HG02798 (cell line): ENCODE results near the gene TUT7.
A peak's percentile ranks its signal among the peaks of the same experiment; 100 is the strongest.
"Not testable (repeated sequence)": the region's sequence is repeated elsewhere in the genome, so short reads cannot be mapped to it uniquely, and the experiment has no call there.

Experiments
- ATAC-seq: cut with Tn5 transposase; IDR thresholded peaks from one replicate; pipeline ENCODE4 v1.9.1; 2021; ENCODE audit warnings: mild to moderate bottlenecking; ENCODE audit not compliant: unreplicated experiment, poor library complexity

The TUT7 gene

DNA sequence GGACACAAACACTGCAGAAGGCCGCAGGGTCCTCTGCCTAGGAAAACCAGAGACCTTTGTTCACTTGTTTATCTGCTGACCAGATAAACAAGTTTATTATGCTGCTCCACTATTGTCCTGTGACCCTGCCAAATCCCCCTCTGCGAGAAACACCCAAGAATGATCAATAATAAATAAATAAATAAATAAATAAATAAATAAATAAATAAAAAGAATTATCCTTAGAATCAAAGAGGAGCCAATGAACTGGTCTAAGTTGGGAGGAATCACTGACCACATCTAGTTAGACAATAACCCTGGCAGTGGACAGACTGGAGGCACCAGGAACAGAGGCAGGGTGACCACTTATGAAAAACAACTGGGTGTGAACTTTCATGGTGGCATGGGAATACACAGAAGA, 41.3 kb downstream of the TUT7 start:
- ATAC-seq = not testable (repeated sequence)

DNA sequence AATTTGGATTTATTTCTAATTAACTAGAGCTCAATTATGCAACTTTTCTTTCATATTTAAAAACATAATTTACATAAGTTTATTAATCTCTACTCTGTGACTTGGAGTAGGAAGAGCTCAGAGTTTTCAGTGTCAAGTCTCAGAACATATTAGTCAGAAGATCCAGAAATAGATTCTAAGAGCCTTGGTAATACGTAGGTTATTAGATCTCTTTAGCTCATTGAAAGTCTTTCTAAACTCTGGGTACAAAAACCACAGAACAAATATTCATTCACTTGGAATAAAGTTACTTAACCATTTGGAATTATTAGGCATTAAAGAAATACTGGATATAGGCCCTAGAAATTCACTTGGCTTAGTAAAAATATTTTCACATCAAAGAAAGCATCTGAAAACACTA, 45.5 kb downstream of the TUT7 start:
- no peak for ATAC-seq

DNA sequence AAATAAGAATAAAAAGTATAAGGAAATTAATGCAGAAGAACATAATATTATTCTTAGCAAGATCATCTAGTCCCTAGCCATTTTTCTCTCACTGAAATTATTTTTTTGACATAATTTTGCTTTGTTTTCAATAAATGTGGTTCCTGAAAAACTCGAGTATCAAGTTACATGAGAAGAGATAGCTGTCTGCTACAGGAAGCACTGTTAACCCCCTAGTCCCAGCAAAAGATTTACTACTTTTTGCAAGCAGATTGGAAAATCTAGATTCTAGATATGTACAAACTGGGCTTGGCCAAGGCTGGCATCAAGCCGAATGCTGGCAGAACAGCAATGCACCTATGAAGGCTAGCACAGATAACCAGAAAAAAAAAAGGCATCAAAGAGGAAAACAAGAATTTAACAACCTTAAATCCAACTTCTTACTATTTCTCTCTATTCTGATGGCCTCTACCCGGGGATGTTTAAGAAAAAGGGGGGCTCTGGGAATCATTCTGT, 49.9 kb downstream of the TUT7 start:
- no peak for ATAC-seq

DNA sequence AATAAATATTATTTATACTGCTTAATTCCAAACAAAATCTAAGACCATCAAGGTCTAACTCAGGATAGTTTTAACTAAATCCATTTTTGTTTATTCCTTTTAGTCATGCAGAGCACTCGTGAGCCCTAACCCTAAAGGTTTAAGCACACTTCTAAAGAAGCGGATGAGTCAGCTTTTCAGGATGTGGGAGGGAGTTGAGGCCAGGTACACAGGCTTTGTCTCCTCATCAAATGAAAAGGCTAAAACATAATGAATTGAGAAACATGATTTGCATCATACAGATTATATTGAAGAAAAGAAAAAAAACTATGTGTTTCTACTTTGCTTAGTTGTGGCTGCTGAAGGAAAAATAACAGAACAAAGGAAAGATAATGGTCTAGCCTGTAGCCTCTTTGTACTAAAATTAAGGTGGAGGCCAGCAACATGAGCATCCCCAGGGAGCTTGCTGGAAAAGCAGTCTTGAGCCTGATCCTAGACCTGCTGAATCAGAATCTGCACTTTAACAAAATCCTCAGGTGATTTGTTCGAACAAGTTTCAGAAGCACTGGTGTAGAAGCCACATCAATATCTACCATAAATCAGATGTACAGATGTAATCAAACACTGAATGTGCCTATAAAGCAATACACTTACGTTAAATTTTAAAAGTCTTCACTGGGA, 50.8 kb downstream of the TUT7 start:
- no peak for ATAC-seq

DNA sequence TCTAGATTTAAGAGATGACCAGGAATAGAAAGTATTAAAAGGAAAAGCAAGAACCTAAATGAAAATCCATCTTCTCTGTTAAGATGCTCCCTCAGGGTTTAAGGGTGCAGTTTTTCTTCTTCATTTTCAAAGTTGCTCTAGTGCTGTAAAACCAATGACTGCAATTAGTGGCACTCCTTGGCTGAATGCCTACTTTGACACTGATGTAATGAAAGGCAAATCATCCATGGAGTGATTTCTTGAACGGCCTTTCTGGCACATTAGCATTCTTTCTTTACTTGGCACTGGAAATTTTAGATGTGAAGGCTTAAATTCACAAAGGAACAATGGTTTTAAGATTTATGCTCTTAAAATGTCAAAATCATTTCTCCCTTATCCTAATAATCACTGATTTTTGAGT, 52.5 kb downstream of the TUT7 start:
- ATAC-seq = no peak

DNA sequence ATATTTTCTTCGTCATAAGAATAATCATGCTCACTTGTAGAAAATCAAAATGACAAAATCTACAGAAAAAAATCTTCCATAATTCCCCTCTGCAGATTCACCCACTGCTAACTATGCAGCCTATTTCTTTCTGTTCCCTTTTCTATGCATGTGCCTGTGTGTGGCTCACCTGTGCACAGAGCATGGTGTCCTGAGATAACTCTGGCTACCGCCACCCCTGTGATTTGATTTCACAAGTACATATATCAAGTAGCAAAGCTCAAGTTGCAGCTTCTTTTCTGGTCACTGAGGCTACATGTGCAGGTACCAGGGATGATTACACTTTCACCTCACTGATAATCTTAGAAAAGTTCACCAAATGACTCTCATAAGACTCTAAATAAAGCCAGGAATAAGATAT, 53.5 kb downstream of the TUT7 start:
- no peak for ATAC-seq

DNA sequence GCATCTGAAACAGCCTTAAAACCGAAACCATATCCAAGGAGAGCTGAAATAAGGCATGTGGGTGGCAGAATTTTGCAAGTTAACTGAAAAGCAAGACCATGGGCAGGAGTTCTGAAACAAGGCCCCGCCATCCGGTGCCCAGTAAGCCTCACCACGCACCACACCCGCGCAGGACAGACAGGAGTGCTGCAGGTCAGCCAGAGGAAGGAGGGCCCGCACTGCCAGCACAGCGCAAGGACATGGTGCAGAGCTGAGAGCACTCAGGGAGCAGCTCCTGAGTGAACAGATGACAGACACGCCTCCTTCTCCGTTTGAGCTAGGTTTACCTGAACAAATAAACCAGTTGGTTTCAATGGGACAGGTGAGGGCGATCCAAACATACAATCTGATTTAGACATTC, 55.3 kb downstream of the TUT7 start:
- ATAC-seq = no peak

DNA sequence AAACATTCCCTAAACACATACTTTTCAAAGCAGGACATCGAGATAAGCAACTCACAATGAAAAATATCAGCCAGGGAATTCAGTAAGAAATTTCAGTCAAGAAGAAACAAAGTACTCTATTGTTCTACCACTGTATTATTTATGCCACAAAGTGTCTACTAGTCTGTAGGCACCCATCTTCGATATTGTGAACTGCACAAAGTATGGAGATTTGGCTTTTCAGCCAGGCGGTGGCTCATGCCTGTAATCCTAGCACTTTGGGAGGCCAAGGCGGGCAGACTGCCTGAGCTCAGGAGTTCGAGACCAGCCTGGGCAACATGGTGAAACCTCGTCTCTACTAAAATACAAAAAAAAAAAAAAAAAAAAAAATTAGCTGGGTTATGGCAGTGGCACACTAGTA, 63.9 kb downstream of the TUT7 start:
- not testable (repeated sequence) for ATAC-seq

DNA sequence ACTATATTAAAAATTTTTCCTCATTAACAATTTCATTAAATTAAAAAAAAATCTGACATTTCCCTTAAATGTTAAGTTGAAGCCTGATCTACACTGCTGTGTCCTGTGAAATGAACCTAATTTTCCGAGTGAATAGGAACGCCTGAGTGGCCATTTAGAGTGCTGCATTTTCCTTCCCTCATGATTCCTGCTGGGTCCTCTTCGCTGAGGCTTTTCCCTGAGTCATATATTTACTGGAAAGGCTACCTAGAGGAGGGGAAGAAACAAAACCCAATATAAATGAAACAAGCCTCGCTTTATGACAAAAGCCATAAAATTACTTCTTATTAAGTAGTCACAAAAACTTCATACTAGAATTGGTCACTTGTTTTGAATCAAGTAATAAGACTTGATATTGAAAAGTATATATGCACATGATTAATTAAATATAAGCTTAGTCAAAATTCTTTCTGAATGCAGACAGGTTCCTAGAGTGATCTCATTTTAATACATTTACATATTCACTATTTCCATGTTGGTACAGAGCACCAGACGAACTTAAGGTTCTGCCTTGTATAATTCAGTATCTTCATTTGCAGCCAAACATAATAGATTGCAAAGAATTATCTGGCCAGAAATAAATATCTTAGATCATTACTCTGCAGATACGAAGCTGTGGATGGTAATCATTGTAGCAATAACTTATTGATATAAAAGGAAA, 65.6 kb downstream of the TUT7 start:
- no peak for ATAC-seq

DNA sequence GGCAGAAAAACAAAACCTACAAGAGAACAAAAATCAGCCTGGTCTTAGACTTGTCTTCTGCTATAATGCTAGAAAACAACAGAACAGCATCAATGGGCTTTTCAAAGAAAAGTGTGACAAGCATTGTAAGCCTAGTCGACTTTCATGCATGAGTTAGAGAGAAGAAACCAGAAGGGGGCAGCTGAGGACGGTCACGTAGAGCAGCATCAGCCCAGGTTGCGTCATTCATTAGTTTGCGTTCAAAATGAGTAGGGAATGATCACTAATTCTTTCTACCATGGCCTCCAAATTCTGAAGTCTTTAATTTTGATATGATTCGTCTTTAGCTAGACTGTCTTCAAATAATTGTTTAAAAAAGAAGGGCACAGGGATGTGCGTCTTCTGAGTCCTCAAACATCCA, 67.2 kb downstream of the TUT7 start:
- ATAC-seq = no peak

DNA sequence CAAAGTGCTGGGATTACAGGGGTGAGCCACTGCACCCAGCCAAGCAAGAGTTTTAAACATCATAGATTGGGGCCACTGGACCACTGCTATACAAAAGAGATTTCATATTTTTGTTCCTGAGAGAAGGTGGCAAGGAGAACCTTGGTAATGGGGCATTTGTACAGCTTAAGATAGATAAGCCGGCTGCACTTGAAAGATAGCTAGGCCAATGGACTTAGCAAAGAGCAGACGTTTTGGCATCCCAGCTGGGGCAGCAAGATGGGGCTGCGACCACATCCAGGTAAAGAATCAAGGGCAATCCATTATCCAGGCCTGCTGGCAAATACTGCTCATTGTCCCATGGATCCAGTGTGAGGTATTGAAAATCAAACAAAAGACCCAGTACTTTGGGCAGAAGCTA, 67.9 kb downstream of the TUT7 start:
- no peak for ATAC-seq

DNA sequence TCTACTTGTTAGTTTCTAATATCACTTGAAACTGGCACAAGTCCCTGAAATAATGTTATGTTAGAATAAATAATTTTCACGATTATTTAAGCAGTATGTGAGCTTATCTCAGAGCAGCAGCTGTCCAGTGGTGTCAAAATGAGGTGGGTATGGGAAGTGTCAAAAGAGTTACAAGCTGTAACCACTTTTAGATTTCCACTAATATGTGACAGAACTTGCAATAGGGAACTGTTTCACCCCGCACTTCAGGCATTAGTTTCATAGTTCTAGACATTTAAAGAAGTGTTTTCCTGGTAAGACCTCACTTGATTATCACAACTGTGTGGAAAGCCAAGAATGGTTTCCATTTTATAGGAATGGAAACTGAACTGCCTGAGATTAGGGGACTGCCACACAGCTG, 68.9 kb downstream of the TUT7 start:
- ATAC-seq = no peak

DNA sequence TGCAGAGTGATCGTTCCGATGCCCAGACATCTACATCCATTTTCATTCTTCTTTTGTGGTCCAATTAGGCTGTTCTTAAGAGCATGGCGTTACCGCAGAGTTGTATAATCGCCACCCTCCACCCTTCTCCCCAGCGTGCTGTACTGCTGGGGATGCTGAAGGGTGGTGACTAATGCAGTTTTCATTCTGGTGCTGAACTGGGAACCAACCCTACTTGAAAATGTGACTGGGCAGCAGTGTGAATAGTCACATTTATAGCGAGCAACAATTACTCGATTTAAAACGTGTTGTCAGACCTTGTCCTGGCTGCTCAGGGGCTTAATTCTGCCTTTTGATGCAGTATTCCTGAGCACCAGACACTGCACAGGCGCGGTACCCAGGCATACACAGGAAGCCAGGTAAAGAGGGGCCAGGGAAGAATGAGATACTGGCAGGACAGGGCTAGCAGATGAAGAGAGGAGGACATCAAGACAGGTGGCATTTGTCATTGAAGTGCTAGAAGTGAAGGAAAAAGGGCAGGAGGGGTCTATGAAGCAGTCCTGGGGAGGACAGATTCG, 71.2 kb downstream of the TUT7 start:
- peak; percentile 10 for ATAC-seq

DNA sequence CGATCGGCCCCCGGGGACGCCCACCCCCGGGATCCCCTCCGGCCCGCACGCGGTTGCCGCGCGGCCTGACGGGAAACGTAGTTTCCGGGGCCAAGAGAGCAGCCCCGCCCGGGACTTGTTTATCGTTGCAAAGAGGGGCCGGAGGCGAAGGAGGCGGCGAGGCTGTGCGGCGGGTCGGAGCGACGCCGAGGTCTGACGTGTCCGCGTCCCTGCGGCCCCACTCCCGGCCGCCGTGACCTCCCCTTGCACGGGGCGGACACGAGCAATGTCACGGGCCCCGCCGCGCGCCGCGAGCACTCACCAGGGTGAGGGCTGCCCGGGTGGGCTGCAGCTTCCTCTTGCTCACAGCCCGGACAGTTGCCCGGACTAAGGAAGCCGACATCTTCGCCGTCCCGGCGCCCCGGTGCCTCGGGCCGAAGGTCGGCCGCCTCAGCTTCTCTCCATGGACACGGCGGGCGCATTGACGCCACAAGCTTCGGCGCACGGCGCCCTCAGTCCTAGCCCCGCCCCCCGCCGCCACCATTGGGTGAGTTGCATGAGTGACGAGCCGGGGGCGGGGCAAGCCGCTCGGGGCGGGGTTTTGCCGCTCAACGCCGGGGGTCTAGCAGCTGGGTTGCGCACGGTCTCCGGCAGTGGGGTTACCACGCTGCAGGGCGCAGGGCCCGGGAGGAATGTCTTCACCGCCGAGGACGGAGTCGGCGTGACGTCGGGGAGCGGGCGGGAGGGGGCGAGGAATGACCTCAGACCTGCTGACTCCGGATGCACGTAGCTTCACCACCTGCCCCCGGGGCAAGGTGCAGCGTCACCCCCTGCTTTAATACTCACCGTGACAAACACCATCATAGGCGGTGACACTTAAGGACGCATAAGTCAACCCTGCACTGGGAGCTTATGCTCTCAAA, 71.9 kb downstream of the TUT7 start, which contains the start of gene ISCA1:
Gene ISCA1 (minus strand): TSS at position 462 of the 902 bp plus-strand sequence. CDS start 80 bp downstream, at position 382.
- ATAC-seq = peak; percentile 88

DNA sequence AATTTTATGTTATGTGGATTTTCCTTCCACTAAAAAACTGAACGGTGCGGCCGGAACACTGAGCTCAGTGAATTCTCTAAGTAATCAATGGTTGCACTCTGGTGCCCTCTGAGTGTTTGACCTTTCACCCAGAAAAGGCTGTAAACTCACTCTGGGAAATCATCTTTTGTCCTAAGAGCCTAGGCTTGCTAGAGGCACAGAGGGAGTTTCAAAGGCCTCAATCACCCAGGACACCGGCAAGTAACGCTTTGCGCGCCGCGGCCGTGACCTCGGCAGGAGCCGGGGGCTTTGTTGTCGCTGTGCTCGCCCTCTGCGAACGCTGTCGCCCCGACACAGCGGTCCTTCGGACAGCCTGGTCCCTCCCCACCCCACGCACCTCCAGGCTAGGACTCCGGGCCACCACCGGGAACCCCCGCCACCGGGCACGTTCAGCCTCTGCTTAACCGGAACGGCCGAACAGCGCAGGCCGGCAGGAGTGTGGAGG, 72.6 kb downstream of the TUT7 start:
- ATAC-seq = no peak

DNA sequence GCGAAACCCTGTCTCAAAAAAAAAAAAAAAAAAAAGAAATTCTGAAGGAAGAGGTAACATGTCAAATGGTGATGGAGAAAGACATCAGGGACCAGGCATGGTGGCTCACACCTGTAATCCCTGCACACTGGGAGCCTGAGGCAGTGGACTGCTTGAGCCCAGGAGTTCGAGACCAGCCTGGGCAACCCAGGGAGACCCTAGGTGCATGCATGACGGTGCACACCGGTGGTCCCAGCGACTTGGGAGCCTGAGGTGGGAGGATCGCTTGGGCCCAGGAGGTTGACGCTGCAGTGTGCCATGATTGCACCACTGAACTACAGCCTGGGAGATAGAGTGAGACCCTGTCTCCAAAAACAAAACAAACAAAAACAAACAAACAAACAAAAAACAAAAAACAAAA, 73.6 kb downstream of the TUT7 start:
- no peak for ATAC-seq

DNA sequence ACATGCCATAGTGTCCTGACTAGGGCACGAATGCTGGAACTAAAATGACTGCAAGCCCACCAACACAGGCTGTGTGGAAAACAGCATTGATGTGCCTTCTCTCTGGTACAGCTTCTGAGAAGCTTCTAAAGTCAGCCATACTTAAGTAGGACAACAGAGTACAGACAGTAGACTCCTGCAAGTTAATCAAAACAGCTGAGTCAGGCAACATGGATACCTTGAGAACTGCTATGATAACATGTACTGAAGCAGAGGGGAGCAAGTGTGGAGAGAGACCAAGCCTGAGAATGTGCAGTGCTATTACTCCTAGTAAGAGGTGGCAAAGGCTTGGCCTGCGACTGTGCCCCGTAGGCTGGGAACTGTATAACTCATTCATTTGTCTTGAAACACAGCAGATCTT, 74.4 kb downstream of the TUT7 start:
- ATAC-seq = no peak

DNA sequence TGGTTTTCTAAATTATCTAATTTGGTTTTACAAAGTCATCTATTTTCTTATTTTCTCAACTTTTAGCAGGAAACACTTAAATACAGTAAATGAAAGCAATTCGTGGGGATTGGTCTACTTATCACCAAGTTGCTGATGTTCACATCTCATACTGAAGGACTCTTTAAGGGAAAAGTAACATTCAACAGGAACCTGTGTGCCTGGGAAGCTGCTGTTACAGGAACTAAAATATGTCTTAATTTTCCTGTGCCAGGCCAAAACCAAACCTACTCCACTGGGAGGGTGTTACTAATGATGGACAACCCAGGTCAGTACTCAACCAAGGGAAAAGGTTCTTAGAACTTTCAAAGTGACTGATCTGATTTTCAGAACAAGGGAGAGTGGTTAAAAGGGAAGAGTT, 77.1 kb downstream of the TUT7 start:
- no peak for ATAC-seq

DNA sequence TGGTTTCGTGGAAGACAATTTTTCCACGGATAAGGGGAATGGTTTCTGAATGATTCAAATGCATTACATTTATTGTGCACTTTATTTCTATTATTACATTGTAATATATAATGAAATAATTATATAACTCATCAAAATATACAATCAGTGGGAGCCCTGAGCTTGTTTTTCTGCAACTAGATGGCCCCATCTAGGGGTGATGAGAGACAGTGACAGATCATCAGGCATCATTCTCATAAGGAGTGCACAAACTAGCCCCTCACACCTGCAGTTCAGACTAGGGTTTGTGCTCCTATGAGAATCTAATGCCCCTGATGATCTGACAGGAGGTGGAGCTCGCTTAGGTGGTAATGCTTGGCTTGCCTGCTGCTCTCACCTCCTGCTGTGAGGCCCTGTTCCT, 78.2 kb downstream of the TUT7 start:
- ATAC-seq = no peak

DNA sequence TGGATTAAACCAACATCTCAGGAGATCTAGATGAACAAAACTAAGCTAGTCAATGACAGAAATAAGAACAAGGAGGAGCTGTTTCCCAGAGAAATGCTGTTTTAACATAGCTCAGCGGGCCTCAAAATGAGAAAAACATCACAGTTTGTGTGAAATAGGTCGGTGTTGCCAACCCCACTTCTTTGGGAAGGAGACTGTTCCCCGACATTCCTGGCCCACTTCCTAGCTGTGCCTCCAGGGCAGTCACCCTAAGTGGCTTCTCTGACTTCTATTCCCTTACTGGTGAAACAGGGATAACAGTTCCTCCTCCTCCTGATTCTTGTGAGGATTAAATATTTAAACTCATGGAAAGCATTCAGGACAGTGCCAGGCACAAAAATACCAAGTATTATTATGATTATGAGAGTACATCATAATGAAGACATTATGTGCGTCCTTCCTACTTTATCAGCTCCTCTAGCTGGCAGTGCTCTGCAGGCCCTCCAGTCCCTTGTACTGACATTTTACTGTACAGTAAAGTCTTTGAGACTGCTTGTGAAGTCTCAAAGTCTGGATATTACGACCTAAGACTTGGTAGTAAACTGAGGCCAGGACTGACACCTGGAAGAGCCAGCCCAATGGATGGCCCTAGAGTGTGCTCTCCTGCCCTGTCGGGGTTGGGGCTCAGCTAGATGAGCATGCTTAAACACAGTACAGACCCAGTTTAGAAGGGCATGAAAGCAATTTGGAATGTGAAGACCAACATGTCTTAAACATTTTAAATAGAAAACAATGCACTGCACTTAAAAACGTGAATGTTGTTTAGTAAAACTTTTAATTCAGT, 79.2 kb downstream of the TUT7 start:
- ATAC-seq = no peak
